ENCODE results near the gene SV2B.
A peak's percentile ranks its signal among the peaks of the same experiment; 100 is the strongest.

The SV2B gene

GRCh38 chr15:91099995-91100813 lies at the start of gene SV2B:
Gene SV2B (plus strand): TSS chr15:91100257. CDS start chr15:91226264, 126,007 bp downstream.
- Histone ChIP-seq H3K9ac (ENCODE audit: low read depth, low read length) (no peak within 1 kb of the TSS), H3K4me3 (ENCODE audit: low read depth, low read length) (peak within 1 kb of the TSS; percentile 61), H3K27me3 (ENCODE audit: control insufficient read depth, insufficient read depth, low read length) (peaks cover 66% of the 10 kb centered on the region), H3K36me3 (ENCODE audit: control insufficient read depth, insufficient read depth, low read length) (no peaks in the 10 kb centered on the region), H3K27ac (ENCODE audit: low read depth, low read length) (no peak within 1 kb of the TSS), H3K9me3 (ENCODE audit: control insufficient read depth, insufficient read depth, low read length) (no peaks in the 10 kb centered on the region), H3K4me1 (ENCODE audit: control insufficient read depth, insufficient read depth, low read length) (peaks cover 10% of the 10 kb centered on the region; the same call in 1 of the 2 replicates)

GRCh38 chr15:91051248-91051647 lies 48.8 kb upstream of the SV2B start:
- H3K4me1 ChIP-seq (ENCODE audit: control insufficient read depth, insufficient read depth, low read length) = 0 out of 2 replicates have a peak, but pooled peaks cover 2% of the 10 kb centered on the region
- H3K27me3 ChIP-seq (ENCODE audit: control insufficient read depth, insufficient read depth, low read length) = no peaks in the 10 kb centered on the region; the same call in 1 of the 2 replicates
- no peak overlapping the region for H3K9ac ChIP-seq (ENCODE audit: low read depth, low read length)
- H3K9me3 ChIP-seq (ENCODE audit: control insufficient read depth, insufficient read depth, low read length) = no peaks in the 10 kb centered on the region
- H3K27ac ChIP-seq (ENCODE audit: low read depth, low read length) = no peak overlapping the region
- H3K4me3 ChIP-seq (ENCODE audit: low read depth, low read length) = no peak overlapping the region
- H3K36me3 ChIP-seq (ENCODE audit: control insufficient read depth, insufficient read depth, low read length) = no peaks in the 10 kb centered on the region

GRCh38 chr15:91054816-91055215 lies 45.2 kb upstream of the SV2B start:
- Histone ChIP-seq H3K36me3 (ENCODE audit: control insufficient read depth, insufficient read depth, low read length) (no peaks in the 10 kb centered on the region), H3K9ac (ENCODE audit: low read depth, low read length) (no peak overlapping the region), H3K9me3 (ENCODE audit: control insufficient read depth, insufficient read depth, low read length) (no peaks in the 10 kb centered on the region), H3K4me3 (ENCODE audit: low read depth, low read length) (no peak overlapping the region), H3K27ac (ENCODE audit: low read depth, low read length) (no peak overlapping the region), H3K4me1 (ENCODE audit: control insufficient read depth, insufficient read depth, low read length) (0 out of 2 replicates have a peak, but pooled peaks cover 2% of the 10 kb centered on the region), H3K27me3 (ENCODE audit: control insufficient read depth, insufficient read depth, low read length) (no peaks in the 10 kb centered on the region; the same call in 1 of the 2 replicates)

- no peaks in the 10 kb centered on the region for H3K9me3 ChIP-seq (ENCODE audit: control insufficient read depth, insufficient read depth, low read length)
- H3K36me3 ChIP-seq (ENCODE audit: control insufficient read depth, insufficient read depth, low read length) = no peaks in the 10 kb centered on the region
- H3K4me1 ChIP-seq (ENCODE audit: control insufficient read depth, insufficient read depth, low read length) = 0 out of 2 replicates have a peak, but pooled peaks cover 2% of the 10 kb centered on the region
- H3K27ac ChIP-seq (ENCODE audit: low read depth, low read length) = no peak overlapping the region
- no peak overlapping the region for H3K9ac ChIP-seq (ENCODE audit: low read depth, low read length)
- 0 out of 2 replicates have a peak overlapping the region, but pooled peaks have one; percentile 18 for H3K4me3 ChIP-seq (ENCODE audit: low read depth, low read length)
- H3K27me3 ChIP-seq (ENCODE audit: control insufficient read depth, insufficient read depth, low read length) = no peaks in the 10 kb centered on the region; the same call in 1 of the 2 replicates
Observed at GRCh38 chr15:91055548-91056331, 44.3 kb upstream of the SV2B start.

GRCh38 chr15:91061230-91061629 lies 38.8 kb upstream of the SV2B start:
- no peak overlapping the region for H3K27ac ChIP-seq (ENCODE audit: low read depth, low read length)
- no peaks in the 10 kb centered on the region for H3K9me3 ChIP-seq (ENCODE audit: control insufficient read depth, insufficient read depth, low read length)
- H3K9ac ChIP-seq (ENCODE audit: low read depth, low read length) = no peak overlapping the region
- no peaks in the 10 kb centered on the region for H3K36me3 ChIP-seq (ENCODE audit: control insufficient read depth, insufficient read depth, low read length)
- H3K27me3 ChIP-seq (ENCODE audit: control insufficient read depth, insufficient read depth, low read length) = no peaks in the 10 kb centered on the region; the same call in 1 of the 2 replicates
- no peaks in the 10 kb centered on the region for H3K4me1 ChIP-seq (ENCODE audit: control insufficient read depth, insufficient read depth, low read length)
- no peak overlapping the region for H3K4me3 ChIP-seq (ENCODE audit: low read depth, low read length)

- Histone ChIP-seq H3K4me3 (ENCODE audit: low read depth, low read length) (no peak overlapping the region), H3K27me3 (ENCODE audit: control insufficient read depth, insufficient read depth, low read length) (no peaks in the 10 kb centered on the region), H3K4me1 (ENCODE audit: control insufficient read depth, insufficient read depth, low read length) (no peaks in the 10 kb centered on the region), H3K9me3 (ENCODE audit: control insufficient read depth, insufficient read depth, low read length) (no peaks in the 10 kb centered on the region), H3K9ac (ENCODE audit: low read depth, low read length) (no peak overlapping the region), H3K27ac (ENCODE audit: low read depth, low read length) (no peak overlapping the region), H3K36me3 (ENCODE audit: control insufficient read depth, insufficient read depth, low read length) (no peaks in the 10 kb centered on the region)
Observed at GRCh38 chr15:91061997-91062396, 38.1 kb upstream of the SV2B start.

GRCh38 chr15:91065505-91065904 lies 34.6 kb upstream of the SV2B start:
- H3K36me3 ChIP-seq (ENCODE audit: control insufficient read depth, insufficient read depth, low read length) = no peaks in the 10 kb centered on the region
- H3K4me1 ChIP-seq (ENCODE audit: control insufficient read depth, insufficient read depth, low read length) = no peaks in the 10 kb centered on the region
- H3K9ac ChIP-seq (ENCODE audit: low read depth, low read length) = no peak overlapping the region
- H3K9me3 ChIP-seq (ENCODE audit: control insufficient read depth, insufficient read depth, low read length) = no peaks in the 10 kb centered on the region
- H3K27ac ChIP-seq (ENCODE audit: low read depth, low read length) = no peak overlapping the region
- no peak overlapping the region for H3K4me3 ChIP-seq (ENCODE audit: low read depth, low read length)
- H3K27me3 ChIP-seq (ENCODE audit: control insufficient read depth, insufficient read depth, low read length) = no peaks in the 10 kb centered on the region

GRCh38 chr15:91067036-91067435 lies 33.0 kb upstream of the SV2B start:
- no peaks in the 10 kb centered on the region for H3K27me3 ChIP-seq (ENCODE audit: control insufficient read depth, insufficient read depth, low read length)
- H3K9ac ChIP-seq (ENCODE audit: low read depth, low read length) = no peak overlapping the region
- no peak overlapping the region for H3K4me3 ChIP-seq (ENCODE audit: low read depth, low read length)
- H3K36me3 ChIP-seq (ENCODE audit: control insufficient read depth, insufficient read depth, low read length) = no peaks in the 10 kb centered on the region
- H3K9me3 ChIP-seq (ENCODE audit: control insufficient read depth, insufficient read depth, low read length) = no peaks in the 10 kb centered on the region
- no peak overlapping the region for H3K27ac ChIP-seq (ENCODE audit: low read depth, low read length)
- no peaks in the 10 kb centered on the region for H3K4me1 ChIP-seq (ENCODE audit: control insufficient read depth, insufficient read depth, low read length)

GRCh38 chr15:91068436-91068835 lies 31.6 kb upstream of the SV2B start:
- H3K9ac ChIP-seq (ENCODE audit: low read depth, low read length) = no peak overlapping the region
- H3K9me3 ChIP-seq (ENCODE audit: control insufficient read depth, insufficient read depth, low read length) = no peaks in the 10 kb centered on the region
- H3K4me3 ChIP-seq (ENCODE audit: low read depth, low read length) = no peak overlapping the region
- no peaks in the 10 kb centered on the region for H3K27me3 ChIP-seq (ENCODE audit: control insufficient read depth, insufficient read depth, low read length)
- no peak overlapping the region for H3K27ac ChIP-seq (ENCODE audit: low read depth, low read length)
- no peaks in the 10 kb centered on the region for H3K4me1 ChIP-seq (ENCODE audit: control insufficient read depth, insufficient read depth, low read length)
- no peaks in the 10 kb centered on the region for H3K36me3 ChIP-seq (ENCODE audit: control insufficient read depth, insufficient read depth, low read length)

GRCh38 chr15:91068966-91069365 lies 31.1 kb upstream of the SV2B start:
- no peak overlapping the region for H3K27ac ChIP-seq (ENCODE audit: low read depth, low read length)
- no peaks in the 10 kb centered on the region for H3K9me3 ChIP-seq (ENCODE audit: control insufficient read depth, insufficient read depth, low read length)
- no peaks in the 10 kb centered on the region for H3K4me1 ChIP-seq (ENCODE audit: control insufficient read depth, insufficient read depth, low read length)
- H3K27me3 ChIP-seq (ENCODE audit: control insufficient read depth, insufficient read depth, low read length) = no peaks in the 10 kb centered on the region
- no peak overlapping the region for H3K4me3 ChIP-seq (ENCODE audit: low read depth, low read length)
- no peaks in the 10 kb centered on the region for H3K36me3 ChIP-seq (ENCODE audit: control insufficient read depth, insufficient read depth, low read length)
- no peak overlapping the region for H3K9ac ChIP-seq (ENCODE audit: low read depth, low read length)

- H3K9ac ChIP-seq (ENCODE audit: low read depth, low read length) = no peak overlapping the region
- no peak overlapping the region for H3K4me3 ChIP-seq (ENCODE audit: low read depth, low read length)
- no peaks in the 10 kb centered on the region for H3K27me3 ChIP-seq (ENCODE audit: control insufficient read depth, insufficient read depth, low read length)
- no peaks in the 10 kb centered on the region for H3K9me3 ChIP-seq (ENCODE audit: control insufficient read depth, insufficient read depth, low read length)
- H3K27ac ChIP-seq (ENCODE audit: low read depth, low read length) = no peak overlapping the region
- no peaks in the 10 kb centered on the region for H3K4me1 ChIP-seq (ENCODE audit: control insufficient read depth, insufficient read depth, low read length)
- no peaks in the 10 kb centered on the region for H3K36me3 ChIP-seq (ENCODE audit: control insufficient read depth, insufficient read depth, low read length)
Observed at GRCh38 chr15:91070872-91071271, 29.2 kb upstream of the SV2B start.

Measured in HUES48 (cell line).